GM20431 (cell line): ENCODE measurements around the gene ELANE.
"Not testable (repeated sequence)": the region's sequence is repeated elsewhere in the genome, so short reads cannot be mapped to it uniquely, and the experiment has no call there.

Experiments
- in situ Hi-C: fragments of 300-500 bp; cut with MseI, MboI; formaldehyde crosslinking; loops from one replicate; pipeline ENCODE4 v1.15.0; 2020; ENCODE audit warnings: low sequenced_read_pairs; ENCODE audit not compliant: unreplicated experiment

ELANE gene

GRCh38 chr19:835210-835810 lies 16.8 kb upstream of the ELANE start:
- in situ Hi-C loops = no loop called here

GRCh38 chr19:840519-841206 lies 11.4 kb upstream of the ELANE start, which contains the start of gene PRTN3:
TSS of gene PRTN3 (plus strand) at chr19:840999. CDS start at chr19:841009, 10 bp downstream.
- in situ Hi-C loops = no loop called here

- in situ Hi-C loops = not testable (repeated sequence)
Observed at GRCh38 chr19:842802-843179, 9.3 kb upstream of the ELANE start.

- in situ Hi-C loops = no loop called here
Observed at GRCh38 chr19:843180-843835, 8.8 kb upstream of the ELANE start.

GRCh38 chr19:843836-844545 lies 8.1 kb upstream of the ELANE start:
- in situ Hi-C loops = no loop called here

- in situ Hi-C loops = no loop called here
Observed at GRCh38 chr19:844546-844971, 7.5 kb upstream of the ELANE start.

GRCh38 chr19:845707-846521 lies 6.2 kb upstream of the ELANE start:
- in situ Hi-C loops = no loop called here

- in situ Hi-C loops = no loop called here
Observed at GRCh38 chr19:848386-848921, 3.6 kb upstream of the ELANE start.

- in situ Hi-C loops = not testable (repeated sequence)
Observed at GRCh38 chr19:849195-849594, 2.9 kb upstream of the ELANE start.

GRCh38 chr19:850221-850978 lies 1.7 kb upstream of the ELANE start:
- in situ Hi-C loops = no loop called here

- in situ Hi-C loops = no loop called here
Observed at GRCh38 chr19:850979-851335, 1.1 kb upstream of the ELANE start.

GRCh38 chr19:853014-853585 lies 997 bp downstream of the ELANE start:
- in situ Hi-C loops = no loop called here

- in situ Hi-C loops = not testable (repeated sequence)
Observed at GRCh38 chr19:853614-854220, 1.6 kb downstream of the ELANE start.

GRCh38 chr19:854549-854948 lies 2.4 kb downstream of the ELANE start:
- in situ Hi-C loops = no loop called here

GRCh38 chr19:855142-855541 lies 3.0 kb downstream of the ELANE start:
- in situ Hi-C loops = no loop called here

- in situ Hi-C loops = no loop called here
Observed at GRCh38 chr19:855566-856120, 3.5 kb downstream of the ELANE start.

- in situ Hi-C loops = no loop called here
Observed at GRCh38 chr19:858284-858683, 6.2 kb downstream of the ELANE start.
